GM12878 (cell line): ENCODE data around the gene REM2. TPM values are rescaled to one million over a fixed set of nuclear protein-coding genes. Genes with fewer than 3 reads are reported as not detected.

Source experiments
- ATAC-seq: fragments of 200-7000 bp; cut with Tn5 transposase; 3 replicates; pipeline ENCODE4 v1.9.1; 2020; ENCODE audit warnings: mild to moderate bottlenecking, moderate library complexity
- BruUV-seq: library from RNA; stranded (reverse); fragments of 400-500 nt; replicated peaks from 2 replicates; lab custom pipeline; 2021; lab: Mats Ljungman, UMichigan
- CTCF ChIA-PET: fragments of 300-600 bp; sonication (Branson Sonifier 250); formaldehyde crosslinking; extraction: SDS; loops from one replicate; lab custom pipeline; 2021; ENCODE audit warnings: inconsistent platforms; lab: Yijun Ruan, JAX
- POLR2A ChIA-PET: fragments of 350-600 bp; formaldehyde crosslinking; extraction: SDS; loops from one replicate; lab custom pipeline; 2021; ENCODE audit warnings: inconsistent platforms; lab: Charles Lee
- RAD21 ChIA-PET: fragments of 300-600 bp; sonication (Branson Sonifier 250); formaldehyde crosslinking; loops from one replicate; lab custom pipeline; 2023; ENCODE audit warnings: antibody characterized with exemption; ENCODE audit not compliant: unreplicated experiment; lab: Charles Lee
- SMC1A ChIA-PET: fragments of 300-600 bp; sonication (Branson Sonifier 250); formaldehyde crosslinking; loops from one replicate; lab custom pipeline; 2023; ENCODE audit not compliant: unreplicated experiment, uncharacterized antibody; lab: Charles Lee
- DNase-seq: peaks from one replicate; pipeline ENCODE4 v3.0.0-alpha.2; 2011; ENCODE audit warnings: low read depth, low spot score
- FAIRE-seq: peaks from 3 replicates; lab custom pipeline; 2011; peaks lifted over from hg19 to GRCh38; lab: Jason Lieb, UNC
- H2AFZ ChIP-seq: 2 replicates; pipeline ENCODE4 v1.6.0; 2011; ENCODE audit warnings: low read depth, low read length, control low read depth; ENCODE audit not compliant: control insufficient read depth
- H3K27ac ChIP-seq: 2 replicates; pipeline ENCODE4 v1.5.1; 2011; ENCODE audit warnings: control low read depth; ENCODE audit not compliant: control insufficient read depth, insufficient read depth
- H3K27me3 ChIP-seq, 2 experiments: replicated peaks in 1 of 2; 2 replicates each; pipeline versions ENCODE4 v1.6.0 to v1.6.1; 2011; ENCODE audit warnings: low read length in 1 of 2; ENCODE audit not compliant: control insufficient read depth in 2 of 2, insufficient read depth in 2 of 2
- H3K36me3 ChIP-seq, 2 experiments: 2 replicates each; pipeline ENCODE4 v1.5.1; 2011; ENCODE audit warnings: low read length in 1 of 2; ENCODE audit not compliant: control insufficient read depth in 2 of 2, insufficient read depth in 2 of 2
- H3K4me1 ChIP-seq: 2 replicates; pipeline ENCODE4 v1.6.1; 2011; ENCODE audit warnings: mild to moderate bottlenecking, low read length, moderate library complexity, mixed read lengths; ENCODE audit not compliant: control insufficient read depth, insufficient read depth
- H3K4me2 ChIP-seq: 2 replicates; pipeline ENCODE4 v1.6.0; 2011; ENCODE audit warnings: control low read depth; ENCODE audit not compliant: control insufficient read depth, insufficient read depth
- H3K4me3 ChIP-seq: fragments of 200-600 bp; sonication (generic); 2 replicates; pipeline ENCODE4 v1.5.1; 2016
- H3K79me2 ChIP-seq: 2 replicates; pipeline ENCODE4 v1.6.0; 2011; ENCODE audit warnings: low read length; ENCODE audit not compliant: control insufficient read depth, insufficient read depth
- H3K9ac ChIP-seq: 2 replicates; pipeline ENCODE4 v1.8.0; 2011; ENCODE audit warnings: low read length, control low read depth, mixed read lengths; ENCODE audit not compliant: control insufficient read depth, insufficient read depth
- H3K9me3 ChIP-seq: replicated peaks from 3 replicates; pipeline ENCODE4 v1.5.1; 2011; ENCODE audit warnings: mild to moderate bottlenecking, low read length; ENCODE audit not compliant: control insufficient read depth, insufficient read depth
- H4K20me1 ChIP-seq: 2 replicates; pipeline ENCODE4 v1.6.0; 2011; ENCODE audit not compliant: control insufficient read depth, insufficient read depth
- CEBPB ChIP-seq, 2 experiments: fragments of 150-350 bp in 1 of 2; IDR thresholded peaks; 2 replicates each; pipeline ENCODE4 v1.6.1; 2012 to 2014; ENCODE audit warnings: low read depth in 2 of 2, low read length in 2 of 2, borderline replicate concordance in 1 of 2, inconsistent platforms in 1 of 2
- CHD4 ChIP-seq: fragments of 200-600 bp; sonication (generic); IDR thresholded peaks from 2 replicates; pipeline ENCODE4 v1.6.1; 2016; ENCODE audit warnings: mild to moderate bottlenecking
- EED ChIP-seq: sonication (generic); IDR thresholded peaks from 2 replicates; pipeline ENCODE4 v1.6.1; 2016; ENCODE audit warnings: antibody characterized with exemption, low read depth
- HCFC1 ChIP-seq: fragments of 150-350 bp; IDR thresholded peaks from 2 replicates; pipeline ENCODE4 v1.6.1; 2014; ENCODE audit warnings: low read length
- IRF4 ChIP-seq: IDR thresholded peaks from 2 replicates; pipeline ENCODE4 v1.6.1; 2011; ENCODE audit warnings: low read depth, low read length
- NFXL1 ChIP-seq: fragments of 450-650 bp; IDR thresholded peaks from 2 replicates; pipeline ENCODE4 v1.6.1; 2017; ENCODE audit warnings: antibody characterized with exemption, mild to moderate bottlenecking, borderline replicate concordance
- PAX8 ChIP-seq: fragments of 450-650 bp; IDR thresholded peaks from 2 replicates; pipeline ENCODE4 v1.6.1; 2017; ENCODE audit warnings: mild to moderate bottlenecking, moderate library complexity
- POLR2A ChIP-seq: IDR thresholded peaks from 2 replicates; pipeline ENCODE4 v1.6.1; 2011; ENCODE audit warnings: low read depth, mild to moderate bottlenecking, low read length
- SREBF1 ChIP-seq: IDR thresholded peaks from 2 replicates; pipeline ENCODE4 v1.6.1; 2012; ENCODE audit warnings: mild to moderate bottlenecking, low read length
- STAT1 ChIP-seq: fragments of 450-650 bp; conservative IDR thresholded peaks from 2 replicates; pipeline ENCODE4 v1.6.1; 2014; ENCODE audit warnings: antibody characterized with exemption, mild to moderate bottlenecking
- TBL1XR1 ChIP-seq: IDR thresholded peaks from 2 replicates; pipeline ENCODE4 v1.6.1; 2012; ENCODE audit warnings: low read depth, low read length, improper control_type of control experiment
- WGBS: methylation state at CpG from one replicate; pipeline ENCODE4 v1.1.6; 2016; ENCODE audit warnings: low lambda C conversion rate; ENCODE audit not compliant: insufficient replicate concordance, insufficient coverage; ENCODE audit errors: missing lambda C conversion rate; 5-methylcytosine and 5-hydroxymethylcytosine counted together
- in situ Hi-C: fragments of 300-500 bp; cut with MboI; formaldehyde crosslinking; loops from 9 replicates; pipeline ENCODE4 v1.14.3; 2018; ENCODE audit warnings: mixed read lengths
- intact Hi-C: fragments of 100-400 bp; cut with micrococcal nuclease; formaldehyde crosslinking; loops from one replicate; pipeline ENCODE4 v1.14.2; 2022; ENCODE audit not compliant: unreplicated experiment
- polyA plus RNA-seq, 11 experiments: library from polyadenylated mRNA; depleted of rRNA in 4 of 11; unstranded in 6 of 11; stranded (reverse) in 5 of 11; fragments of >200 nt; fragmentation: Nextera tagmentation in 4 of 11; fragmentation: Illumina TruSeq in 1 of 11; extraction: Ambion mirVana in 4 of 11; extraction: Trizol in 1 of 11; gene quantifications; 1 replicate in 1 of 11; 2 replicates in 10 of 11; pipeline versions ENCODE4 v1.2.1 to v1.2.3, GENCODE V29; 2011 to 2016; ENCODE audit warnings: inconsistent platforms in 2 of 11, missing spikeins in 2 of 11, low read depth in 1 of 11
- total RNA-seq, 4 experiments: library from RNA; depleted of rRNA in 3 of 4; stranded (reverse); fragments of >200 nt in 3 of 4; fragmentation: Illumina TruSeq in 1 of 4; extraction: Trizol in 1 of 4; gene quantifications; 2 replicates each; pipeline versions ENCODE4 v1.2.1 to v1.2.3, GENCODE V29; 2013 to 2021
- TF ChIP-seq, protein P1 (sequence below): fragments of 450-650 bp; IDR thresholded peaks from 2 replicates; pipeline ENCODE4 v1.6.1; 2017; ENCODE audit warnings: borderline replicate concordance
- TF ChIP-seq, protein P2 (sequence below): fragments of 450-650 bp; formaldehyde crosslinking; IDR thresholded peaks from 2 replicates; pipeline ENCODE4 v1.4.0; 2022; ENCODE audit warnings: mild to moderate bottlenecking, moderate library complexity
- TF ChIP-seq, protein P3 (sequence below): IDR thresholded peaks from 2 replicates; pipeline ENCODE4 v1.6.1; 2012; ENCODE audit warnings: low read depth, low read length, improper control_type of control experiment

Gene REM2
- total and polyA plus RNA-seq, 10 of the 15 experiments (the other 5 are each of a cell fraction or from before 2014, with no cell fraction given): 0.27 to 1.5 (median 0.83) TPM

DNA sequence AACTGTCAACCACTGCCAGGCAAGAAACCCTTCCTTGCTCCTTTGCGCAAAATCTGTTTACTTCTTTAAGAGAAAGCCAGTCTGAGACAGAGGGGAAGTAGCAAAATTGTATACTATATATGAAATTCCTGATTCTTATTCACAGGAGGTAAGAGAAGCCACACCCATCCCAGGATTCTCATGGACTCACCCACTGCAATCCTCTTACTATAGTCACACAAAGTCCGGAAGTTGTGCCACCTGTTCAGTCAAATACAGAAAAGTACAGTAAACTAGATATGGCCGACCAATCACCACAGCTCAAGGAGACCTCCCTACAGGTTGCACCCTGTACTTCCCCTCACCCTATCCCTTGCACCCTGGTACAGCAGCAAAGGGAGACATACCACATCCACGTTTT is 43.3 kb downstream of the REM2 start:
- no peak overlapping the region for H2AFZ ChIP-seq
- H3K9me3 ChIP-seq: no peaks in the 10 kb centered on the region
- FAIRE-seq (no peak), DNase-seq (no peak), ATAC-seq (no peak)
- intact Hi-C loops: no loop called here
- no peak overlapping the region for H3K4me2 ChIP-seq
- H3K9ac ChIP-seq: no peak overlapping the region
- CTCF ChIA-PET: interaction anchor here (1.5 kb wide), 1 partner anchor 46 kb away, joined by 5 read pairs; no protein-coding TSS in a partner anchor
- SMC1A ChIA-PET: interaction anchor here (0.6 to 1.2 kb wide), 3 partner anchors 10 to 60 kb away, joined by 3 to 4 read pairs (median 3); no protein-coding TSS in a partner anchor
- BruUV-seq: no TSS peak
- H3K27ac ChIP-seq: no peak overlapping the region
- H3K79me2 ChIP-seq: peaks cover 24% of the 10 kb centered on the region
- peaks cover 9 to 19% of the 10 kb centered on the region in 2 experiments; a peak in 3 of 4 replicates for H3K36me3 ChIP-seq
- POLR2A ChIA-PET: interaction anchor here (1.1 to 4.6 kb wide), 2 partner anchors 8 to 24 kb away, joined by 6 to 73 read pairs; partner anchors contain the start of gene RBM23
- WGBS: 47% methylated on average over 4 of the region's 4 CpGs
- no peaks in the 10 kb centered on the region for H3K27me3 ChIP-seq
- TF ChIP-seq CEBPB (IDR thresholded peaks at IDR 0.05; ENCODE audit: borderline replicate concordance in 1 of 2, low read depth in 2 of 2, low read length in 2 of 2): no peak
- TF ChIP-seq, protein P1, sequence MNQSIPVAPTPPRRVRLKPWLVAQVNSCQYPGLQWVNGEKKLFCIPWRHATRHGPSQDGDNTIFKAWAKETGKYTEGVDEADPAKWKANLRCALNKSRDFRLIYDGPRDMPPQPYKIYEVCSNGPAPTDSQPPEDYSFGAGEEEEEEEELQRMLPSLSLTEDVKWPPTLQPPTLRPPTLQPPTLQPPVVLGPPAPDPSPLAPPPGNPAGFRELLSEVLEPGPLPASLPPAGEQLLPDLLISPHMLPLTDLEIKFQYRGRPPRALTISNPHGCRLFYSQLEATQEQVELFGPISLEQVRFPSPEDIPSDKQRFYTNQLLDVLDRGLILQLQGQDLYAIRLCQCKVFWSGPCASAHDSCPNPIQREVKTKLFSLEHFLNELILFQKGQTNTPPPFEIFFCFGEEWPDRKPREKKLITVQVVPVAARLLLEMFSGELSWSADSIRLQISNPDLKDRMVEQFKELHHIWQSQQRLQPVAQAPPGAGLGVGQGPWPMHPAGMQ: no peak
- TF ChIP-seq, protein P2, sequence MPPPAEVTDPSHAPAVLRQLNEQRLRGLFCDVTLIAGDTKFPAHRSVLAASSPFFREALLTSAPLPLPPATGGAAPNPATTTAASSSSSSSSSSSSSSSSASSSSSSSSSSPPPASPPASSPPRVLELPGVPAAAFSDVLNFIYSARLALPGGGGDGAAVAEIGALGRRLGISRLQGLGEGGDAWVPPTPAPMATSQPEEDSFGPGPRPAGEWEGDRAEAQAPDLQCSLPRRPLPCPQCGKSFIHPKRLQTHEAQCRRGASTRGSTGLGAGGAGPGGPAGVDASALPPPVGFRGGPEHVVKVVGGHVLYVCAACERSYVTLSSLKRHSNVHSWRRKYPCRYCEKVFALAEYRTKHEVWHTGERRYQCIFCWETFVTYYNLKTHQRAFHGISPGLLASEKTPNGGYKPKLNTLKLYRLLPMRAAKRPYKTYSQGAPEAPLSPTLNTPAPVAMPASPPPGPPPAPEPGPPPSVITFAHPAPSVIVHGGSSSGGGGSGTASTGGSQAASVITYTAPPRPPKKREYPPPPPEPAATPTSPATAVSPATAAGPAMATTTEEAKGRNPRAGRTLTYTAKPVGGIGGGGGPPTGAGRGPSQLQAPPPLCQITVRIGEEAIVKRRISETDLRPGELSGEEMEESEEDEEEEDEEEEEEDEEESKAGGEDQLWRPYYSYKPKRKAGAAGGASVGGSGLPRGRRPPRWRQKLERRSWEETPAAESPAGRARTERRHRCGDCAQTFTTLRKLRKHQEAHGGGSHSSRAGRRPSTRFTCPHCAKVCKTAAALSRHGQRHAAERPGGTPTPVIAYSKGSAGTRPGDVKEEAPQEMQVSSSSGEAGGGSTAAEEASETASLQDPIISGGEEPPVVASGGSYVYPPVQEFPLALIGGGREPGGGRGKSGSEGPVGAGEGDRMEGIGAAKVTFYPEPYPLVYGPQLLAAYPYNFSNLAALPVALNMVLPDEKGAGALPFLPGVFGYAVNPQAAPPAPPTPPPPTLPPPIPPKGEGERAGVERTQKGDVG (CRISPR knock-in tag): no peak
- no peak for TF ChIP-seq TBL1XR1
- TF ChIP-seq, protein P3, sequence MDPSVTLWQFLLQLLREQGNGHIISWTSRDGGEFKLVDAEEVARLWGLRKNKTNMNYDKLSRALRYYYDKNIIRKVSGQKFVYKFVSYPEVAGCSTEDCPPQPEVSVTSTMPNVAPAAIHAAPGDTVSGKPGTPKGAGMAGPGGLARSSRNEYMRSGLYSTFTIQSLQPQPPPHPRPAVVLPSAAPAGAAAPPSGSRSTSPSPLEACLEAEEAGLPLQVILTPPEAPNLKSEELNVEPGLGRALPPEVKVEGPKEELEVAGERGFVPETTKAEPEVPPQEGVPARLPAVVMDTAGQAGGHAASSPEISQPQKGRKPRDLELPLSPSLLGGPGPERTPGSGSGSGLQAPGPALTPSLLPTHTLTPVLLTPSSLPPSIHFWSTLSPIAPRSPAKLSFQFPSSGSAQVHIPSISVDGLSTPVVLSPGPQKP: no peak
- TF ChIP-seq POLR2A: no peak
- no peak for TF ChIP-seq PAX8
- no peak for TF ChIP-seq STAT1
- no peak for TF ChIP-seq HCFC1
- no peak for TF ChIP-seq IRF4
- no peak for TF ChIP-seq EED
- TF ChIP-seq SREBF1: no peak
- no peak for TF ChIP-seq CHD4
- TF ChIP-seq NFXL1: no peak
- TF ChIP-seq, all 136 proteins: peak for 0
- Histone ChIP-seq H4K20me1 (no peaks in the 10 kb centered on the region), H3K4me1 (peaks cover 16% of the 10 kb centered on the region; the same call in 1 of the 2 replicates), H3K4me3 (no peak overlapping the region)
- in situ Hi-C loops: no loop called here
- RAD21 ChIA-PET: interaction anchor here (1.6 kb wide), 1 partner anchor 132 kb away, joined by 3 read pairs; no protein-coding TSS in a partner anchor
